ENCODE results near the gene RNF187.

DNA sequence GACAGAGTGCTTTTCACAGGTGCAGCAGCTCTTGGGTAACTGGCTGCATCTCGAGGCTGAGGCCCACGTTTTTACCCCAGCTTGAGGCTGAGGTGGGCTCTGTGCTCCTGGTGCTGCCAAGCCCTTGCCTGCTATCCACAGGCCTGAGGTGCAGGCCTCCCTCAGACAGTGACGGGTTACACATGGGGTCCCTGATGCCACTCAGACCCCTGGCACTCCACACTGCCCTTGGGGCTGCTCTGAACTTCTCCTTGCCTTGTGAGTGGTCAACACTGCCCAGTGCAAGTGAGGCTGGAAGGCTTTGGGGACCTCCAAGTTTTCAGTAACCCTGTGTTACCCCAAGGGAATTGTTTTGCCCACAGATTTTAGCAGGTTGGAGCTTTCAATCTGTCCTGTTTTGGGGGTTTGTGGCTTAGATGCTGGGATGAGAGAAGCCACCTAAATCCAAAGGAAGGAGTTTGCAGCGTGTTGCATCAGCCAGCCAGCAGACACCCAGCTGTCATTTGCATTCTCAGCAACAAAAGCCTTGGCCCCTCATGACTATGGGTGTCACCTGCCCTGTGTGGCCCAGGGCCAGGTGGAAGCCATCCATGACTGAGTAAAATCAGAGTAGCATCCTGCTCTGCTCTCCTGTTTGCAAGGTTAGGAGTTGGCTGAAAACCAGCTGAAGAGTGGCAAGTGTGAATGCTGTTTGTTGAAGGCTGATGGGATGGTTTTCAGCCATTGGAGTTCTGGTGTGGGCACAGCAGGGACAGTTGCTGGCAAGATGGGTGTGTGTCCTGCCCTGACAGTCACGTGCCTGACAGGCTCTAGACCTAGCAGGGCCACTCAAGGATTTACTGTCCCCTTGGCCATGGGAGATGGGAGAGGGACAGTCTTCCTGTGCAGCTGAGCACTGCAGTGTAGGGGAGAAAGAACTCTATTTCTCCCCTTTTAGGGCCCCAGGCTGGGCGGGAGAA lies 3.2 kb downstream of the RNF187 start:
- no peak for TF ChIP-seq ZFP3 (CRISPR knock-in tag; IDR thresholded peaks at IDR 0.05)
- TF ChIP-seq, protein P1, sequence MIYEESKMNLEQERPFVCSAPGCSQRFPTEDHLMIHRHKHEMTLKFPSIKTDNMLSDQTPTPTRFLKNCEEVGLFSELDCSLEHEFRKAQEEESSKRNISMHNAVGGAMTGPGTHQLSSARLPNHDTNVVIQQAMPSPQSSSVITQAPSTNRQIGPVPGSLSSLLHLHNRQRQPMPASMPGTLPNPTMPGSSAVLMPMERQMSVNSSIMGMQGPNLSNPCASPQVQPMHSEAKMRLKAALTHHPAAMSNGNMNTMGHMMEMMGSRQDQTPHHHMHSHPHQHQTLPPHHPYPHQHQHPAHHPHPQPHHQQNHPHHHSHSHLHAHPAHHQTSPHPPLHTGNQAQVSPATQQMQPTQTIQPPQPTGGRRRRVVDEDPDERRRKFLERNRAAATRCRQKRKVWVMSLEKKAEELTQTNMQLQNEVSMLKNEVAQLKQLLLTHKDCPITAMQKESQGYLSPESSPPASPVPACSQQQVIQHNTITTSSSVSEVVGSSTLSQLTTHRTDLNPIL (CRISPR knock-in tag; IDR thresholded peaks at IDR 0.05; ENCODE audit: low read depth), result no peak
- no peak for TF ChIP-seq ARNTL (CRISPR knock-in tag; IDR thresholded peaks at IDR 0.05; ENCODE audit: borderline replicate concordance, low read depth)

Measured in SK-N-SH treated with all-trans-retinoic acid at 6 μM for 48 hours (cell line).